Smooth muscle cell (in vitro differentiated cells): ENCODE measurements around the gene ADGRD1. TPM values are rescaled to one million over a fixed set of nuclear protein-coding genes. Genes with fewer than 3 reads are reported as not detected.

Source experiments
- DNase-seq: peaks from one replicate; lab custom pipeline; 2025; ENCODE audit not compliant: unreplicated experiment; lab: John Stamatoyannopoulos, UW
- H2AFZ ChIP-seq: fragments of 200-600 bp; sonication (generic); 2 replicates; pipeline ENCODE4 v1.6.0; 2016; ENCODE audit warnings: antibody characterized with exemption, low read depth, mild to moderate bottlenecking
- H3F3A ChIP-seq: fragments of 200-600 bp; sonication (generic); 2 replicates; pipeline ENCODE4 v1.6.0; 2017; ENCODE audit warnings: antibody characterized with exemption, low read depth
- H3K27ac ChIP-seq: fragments of 200-600 bp; sonication (generic); 2 replicates; pipeline ENCODE4 v1.5.1; 2016; ENCODE audit warnings: low read depth, mild to moderate bottlenecking
- H3K27me3 ChIP-seq: fragments of 200-600 bp; sonication (generic); 2 replicates; pipeline ENCODE4 v1.6.1; 2016; ENCODE audit warnings: low read depth, mild to moderate bottlenecking
- H3K36me3 ChIP-seq: fragments of 200-600 bp; sonication (generic); 2 replicates; pipeline ENCODE4 v1.5.1; 2016; ENCODE audit warnings: low read depth
- H3K4me1 ChIP-seq: fragments of 200-600 bp; sonication (generic); 2 replicates; pipeline ENCODE4 v1.5.1; 2016; ENCODE audit warnings: low read depth
- H3K4me2 ChIP-seq: fragments of 200-600 bp; sonication (generic); 2 replicates; pipeline ENCODE4 v1.6.0; 2016; ENCODE audit warnings: mild to moderate bottlenecking
- H3K4me3 ChIP-seq: fragments of 200-600 bp; sonication (generic); 2 replicates; pipeline ENCODE4 v1.5.1; 2016; ENCODE audit warnings: mild to moderate bottlenecking
- H3K79me2 ChIP-seq: fragments of 200-600 bp; sonication (generic); 2 replicates; pipeline ENCODE4 v1.6.0; 2016; ENCODE audit warnings: low read depth, mild to moderate bottlenecking
- H3K9ac ChIP-seq: fragments of 200-600 bp; sonication (generic); 2 replicates; pipeline ENCODE4 v1.6.0; 2016; ENCODE audit warnings: low read depth
- H3K9me3 ChIP-seq: fragments of 200-600 bp; sonication (generic); replicated peaks from 2 replicates; pipeline ENCODE4 v1.5.1; 2016; ENCODE audit warnings: low read depth
- H4K20me1 ChIP-seq: fragments of 200-600 bp; sonication (generic); 2 replicates; pipeline ENCODE4 v1.6.0; 2016; ENCODE audit warnings: low read depth
- WGBS: methylation state at CpG from one replicate; pipeline ENCODE4 v1.1.7; 2016; ENCODE audit warnings: low lambda C conversion rate; 5-methylcytosine and 5-hydroxymethylcytosine counted together
- polyA plus RNA-seq: library from polyadenylated mRNA; unstranded; fragments of >200 nt; fragmentation: Nextera tagmentation; extraction: Ambion mirVana; gene quantifications from 2 replicates; pipeline ENCODE4 v1.2.1, GENCODE V29; 2016
- total RNA-seq: library from RNA; depleted of rRNA; stranded (reverse); fragments of >200 nt; gene quantifications from 2 replicates; pipeline ENCODE4 v1.2.3, GENCODE V29; 2014
- TF ChIP-seq, protein P1 (sequence below): fragments of 200-600 bp; sonication (generic); IDR thresholded peaks from 2 replicates; pipeline ENCODE4 v1.5.1; 2017; ENCODE audit warnings: borderline replicate concordance, mild to moderate bottlenecking, antibody characterized with exemption; ENCODE audit not compliant: insufficient read depth, poor library complexity, severe bottlenecking

ADGRD1 gene
- total and polyA plus RNA-seq, 2 experiments from 2014 or later: 0.14 TPM; not detected in 1

- H2AFZ ChIP-seq: no peak overlapping the region
- no peak overlapping the region for H3K4me2 ChIP-seq
- no peak for DNase-seq
- no peak overlapping the region for H3K27ac ChIP-seq
- H3K4me3 ChIP-seq: no peak overlapping the region
- H3K9me3 ChIP-seq: no peaks in the 10 kb centered on the region
- H4K20me1 ChIP-seq: no peaks in the 10 kb centered on the region
- H3F3A ChIP-seq: no peaks in the 10 kb centered on the region
- 93% methylated on average over 7 of the region's 7 CpGs for WGBS
- H3K36me3 ChIP-seq: no peaks in the 10 kb centered on the region
- TF ChIP-seq, protein P1, sequence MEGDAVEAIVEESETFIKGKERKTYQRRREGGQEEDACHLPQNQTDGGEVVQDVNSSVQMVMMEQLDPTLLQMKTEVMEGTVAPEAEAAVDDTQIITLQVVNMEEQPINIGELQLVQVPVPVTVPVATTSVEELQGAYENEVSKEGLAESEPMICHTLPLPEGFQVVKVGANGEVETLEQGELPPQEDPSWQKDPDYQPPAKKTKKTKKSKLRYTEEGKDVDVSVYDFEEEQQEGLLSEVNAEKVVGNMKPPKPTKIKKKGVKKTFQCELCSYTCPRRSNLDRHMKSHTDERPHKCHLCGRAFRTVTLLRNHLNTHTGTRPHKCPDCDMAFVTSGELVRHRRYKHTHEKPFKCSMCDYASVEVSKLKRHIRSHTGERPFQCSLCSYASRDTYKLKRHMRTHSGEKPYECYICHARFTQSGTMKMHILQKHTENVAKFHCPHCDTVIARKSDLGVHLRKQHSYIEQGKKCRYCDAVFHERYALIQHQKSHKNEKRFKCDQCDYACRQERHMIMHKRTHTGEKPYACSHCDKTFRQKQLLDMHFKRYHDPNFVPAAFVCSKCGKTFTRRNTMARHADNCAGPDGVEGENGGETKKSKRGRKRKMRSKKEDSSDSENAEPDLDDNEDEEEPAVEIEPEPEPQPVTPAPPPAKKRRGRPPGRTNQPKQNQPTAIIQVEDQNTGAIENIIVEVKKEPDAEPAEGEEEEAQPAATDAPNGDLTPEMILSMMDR: no peak
- H3K4me1 ChIP-seq: no peaks in the 10 kb centered on the region
- no peaks in the 10 kb centered on the region for H3K79me2 ChIP-seq
- no peak overlapping the region for H3K9ac ChIP-seq
- H3K27me3 ChIP-seq: no peaks in the 10 kb centered on the region
Observed at GRCh38 chr12:131105351-131105735, 151.6 kb downstream of the ADGRD1 start.

GRCh38 chr12:131105736-131106348, 152.1 kb downstream of the ADGRD1 start:
- no peak overlapping the region for H3K4me3 ChIP-seq
- H2AFZ ChIP-seq: no peak overlapping the region
- no peaks in the 10 kb centered on the region for H3K4me1 ChIP-seq
- no peaks in the 10 kb centered on the region for H3K36me3 ChIP-seq
- no peaks in the 10 kb centered on the region for H3K9me3 ChIP-seq
- WGBS: 81% methylated on average over 27 of the region's 27 CpGs
- TF ChIP-seq, protein P1: no peak
- H3K27ac ChIP-seq: peak overlapping the region; percentile 44
- no peaks in the 10 kb centered on the region for H3F3A ChIP-seq
- no peaks in the 10 kb centered on the region for H3K79me2 ChIP-seq
- no peak for DNase-seq
- no peaks in the 10 kb centered on the region for H4K20me1 ChIP-seq
- no peak overlapping the region for H3K9ac ChIP-seq
- H3K27me3 ChIP-seq: no peaks in the 10 kb centered on the region
- peak overlapping the region; percentile 63 for H3K4me2 ChIP-seq

- Histone ChIP-seq H4K20me1 (no peaks in the 10 kb centered on the region), H3F3A (no peaks in the 10 kb centered on the region), H2AFZ (no peak overlapping the region), H3K4me3 (no peak overlapping the region), H3K9me3 (no peaks in the 10 kb centered on the region), H3K4me2 (peak overlapping the region; percentile 63), H3K4me1 (no peaks in the 10 kb centered on the region), H3K36me3 (no peaks in the 10 kb centered on the region), H3K9ac (no peak overlapping the region), H3K27ac (peak overlapping the region; percentile 44), H3K79me2 (no peaks in the 10 kb centered on the region), H3K27me3 (no peaks in the 10 kb centered on the region)
- no peak for DNase-seq
- TF ChIP-seq, protein P1: no peak
- 80% methylated on average over 6 of the region's 6 CpGs for WGBS
Observed at GRCh38 chr12:131106349-131106941, 152.7 kb downstream of the ADGRD1 start.
